Smooth muscle cell of trachea (primary cell): ENCODE data around the gene PTPN11. TPM values are rescaled to one million over a fixed set of nuclear protein-coding genes. Genes with fewer than 3 reads are reported as not detected.

ENCODE experiments used
- total RNA-seq: library from RNA; depleted of rRNA; stranded (reverse); fragments of >200 nt; gene quantifications from 2 replicates; pipeline ENCODE4 v1.2.1, GENCODE V29; 2014

PTPN11 gene
- total RNA-seq: 119 and 127 TPM in 2 replicates

DNA sequence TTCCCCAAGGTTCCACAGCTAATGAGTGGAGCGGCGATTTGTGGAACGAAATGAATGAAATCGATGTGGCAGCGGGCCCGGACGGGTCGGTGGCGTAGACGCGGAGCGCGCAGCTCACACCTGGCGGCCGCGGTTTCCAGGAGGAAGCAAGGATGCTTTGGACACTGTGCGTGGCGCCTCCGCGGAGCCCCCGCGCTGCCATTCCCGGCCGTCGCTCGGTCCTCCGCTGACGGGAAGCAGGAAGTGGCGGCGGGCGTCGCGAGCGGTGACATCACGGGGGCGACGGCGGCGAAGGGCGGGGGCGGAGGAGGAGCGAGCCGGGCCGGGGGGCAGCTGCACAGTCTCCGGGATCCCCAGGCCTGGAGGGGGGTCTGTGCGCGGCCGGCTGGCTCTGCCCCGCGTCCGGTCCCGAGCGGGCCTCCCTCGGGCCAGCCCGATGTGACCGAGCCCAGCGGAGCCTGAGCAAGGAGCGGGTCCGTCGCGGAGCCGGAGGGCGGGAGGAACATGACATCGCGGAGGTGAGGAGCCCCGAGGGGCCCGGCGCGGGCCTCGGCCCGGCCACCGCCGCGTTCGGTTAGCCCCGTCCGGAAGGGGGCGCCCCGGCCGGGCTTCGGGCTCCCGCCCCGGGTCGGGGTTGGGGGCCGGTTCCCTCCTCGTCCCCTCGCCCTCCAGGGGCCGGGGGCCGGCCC lies at the start of gene PTPN11:
PTPN11 (plus strand) TSS at position 340 of the 689 bp plus-strand sequence; CDS start at position 505, 165 bp downstream.

DNA sequence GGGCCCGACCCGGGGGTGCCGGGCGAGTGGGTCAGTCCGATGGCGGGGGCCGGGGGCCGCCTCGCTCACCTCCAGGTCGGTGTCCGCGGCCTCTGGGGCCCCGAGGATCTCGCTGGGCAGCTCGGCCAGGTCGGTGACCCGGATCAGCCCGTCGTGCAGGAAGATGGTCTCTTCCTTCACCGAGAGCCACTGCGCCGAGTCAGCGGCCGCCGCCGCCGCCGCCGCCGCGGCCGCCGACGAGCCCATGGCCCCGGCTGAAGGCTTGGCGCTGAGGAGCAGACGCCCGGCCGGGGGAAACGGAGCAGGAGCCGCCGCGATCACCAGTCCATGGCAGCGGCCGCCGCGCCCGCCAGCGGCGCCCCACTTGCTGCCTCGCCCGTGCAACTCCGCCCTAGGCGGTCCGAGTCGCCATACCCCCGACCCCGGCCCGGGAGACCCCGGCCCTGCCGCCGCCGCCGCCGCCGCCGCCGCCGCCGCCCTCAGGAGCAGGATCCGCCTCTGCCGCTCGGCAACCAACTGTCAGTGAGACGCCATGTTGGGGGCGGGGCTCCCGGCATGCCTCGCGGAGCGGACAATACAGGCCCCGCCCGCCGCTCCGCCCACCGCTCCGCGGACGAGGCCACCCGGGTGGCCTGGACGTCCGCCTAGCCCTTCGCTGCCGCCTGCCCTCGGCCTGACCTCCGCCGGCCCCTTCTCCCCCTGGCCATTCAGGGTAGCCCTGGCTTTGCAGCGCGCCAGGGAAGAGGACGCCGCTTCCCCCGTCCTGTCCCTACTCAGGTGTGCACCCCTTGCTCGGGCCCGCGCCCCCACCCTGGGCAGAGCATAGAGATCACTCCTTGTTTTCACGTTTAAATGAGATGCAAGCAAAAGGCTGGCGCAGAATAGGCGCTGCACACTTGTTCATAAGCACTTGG lies 36.6 kb upstream of the PTPN11 start, which contains the start of gene HECTD4:
HECTD4 (minus strand) TSS at position 549 of the 914 bp plus-strand sequence; CDS start at position 246, 303 bp downstream.

GRCh38 chr12:112409064-112409905 lies 9.5 kb upstream of the PTPN11 start, which contains the start of gene RPL6:
Gene RPL6 (minus strand): TSS chr12:112409605. CDS start chr12:112408656, 949 bp downstream.

Other genes starting within 250 kb of the PTPN11 start
- 28.1 and 30.8 TPM in 2 replicates for gene HECTD4, start 36.5 kb upstream of the PTPN11 start, total RNA-seq
- gene RPL6, start 9.3 kb upstream of the PTPN11 start, total RNA-seq: 1,016 and 1,534 TPM in 2 replicates